Measurements from ENCODE around the gene DLG5. TPM values are rescaled to one million over a fixed set of nuclear protein-coding genes. Genes with fewer than 3 reads are reported as not detected.
"Not testable (repeated sequence)": the region's sequence is repeated elsewhere in the genome, so short reads cannot be mapped to it uniquely, and the experiment has no call there.

The DLG5 gene
- polyA plus RNA-seq, 3 donors from 2014 or later, result 1.6 to 3.7 (median 1.9) TPM

GRCh38 chr10:77763453-77764430, 162.8 kb downstream of the DLG5 start:
- no peak for DNase-seq
- Mint-ChIP-seq H3K27ac (no peak overlapping the region), H3K4me1 (no peaks in the 10 kb centered on the region), H3K27me3 (ENCODE audit: low read depth in 3 of 3) (peaks cover 0 to 12% (median 7%) of the 10 kb centered on the region in 3 donors), H3K36me3 (no peaks in the 10 kb centered on the region), H3K4me3 (no peak overlapping the region), H3K9me3 (no peaks in the 10 kb centered on the region)

DNA sequence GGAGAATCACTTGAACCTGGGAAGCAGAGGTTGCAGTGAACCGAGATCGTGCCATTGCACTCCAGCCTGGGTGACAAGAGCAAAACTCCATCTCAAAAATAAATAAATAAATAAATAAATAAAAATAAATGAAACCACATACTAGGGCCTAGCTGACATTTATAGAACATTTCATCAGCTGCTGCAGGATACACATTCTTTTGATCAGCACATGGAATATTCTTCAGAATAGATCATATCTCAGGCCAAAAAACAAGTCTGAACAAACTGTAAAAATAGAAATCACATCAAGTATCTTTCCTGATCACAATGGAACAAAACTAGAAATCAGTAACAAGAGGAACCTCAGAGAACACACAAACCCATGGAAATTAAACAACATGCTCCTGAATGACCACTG, 168.1 kb downstream of the DLG5 start:
- not testable (repeated sequence) for H3K9me3 Mint-ChIP-seq; H3K27me3 Mint-ChIP-seq (ENCODE audit: low read depth in 3 of 3); H3K4me1 Mint-ChIP-seq; H3K27ac Mint-ChIP-seq; H3K4me3 Mint-ChIP-seq; DNase-seq; H3K36me3 Mint-ChIP-seq

- H3K27ac Mint-ChIP-seq, result no peak overlapping the region
- peaks cover 0 to 5% (median 0%) of the 10 kb centered on the region in 3 donors for H3K36me3 Mint-ChIP-seq
- no peak overlapping the region for H3K4me3 Mint-ChIP-seq
- peaks cover 2 to 9% (median 4%) of the 10 kb centered on the region in 3 donors for H3K27me3 Mint-ChIP-seq (ENCODE audit: low read depth in 3 of 3)
- H3K4me1 Mint-ChIP-seq, result no peaks in the 10 kb centered on the region
- no peak for DNase-seq
- peaks cover 0 to 1% (median 0%) of the 10 kb centered on the region in 6 donors for H3K9me3 Mint-ChIP-seq
These were observed 170.0 kb downstream of the DLG5 start for GRCh38 chr10:77756319-77757232.

GRCh38 chr10:77746047-77746707, 180.4 kb downstream of the DLG5 start:
- Mint-ChIP-seq H3K27ac (no peak overlapping the region), H3K36me3 (peaks cover 11 to 19% (median 12%) of the 10 kb centered on the region in 3 donors), H3K27me3 (ENCODE audit: low read depth in 3 of 3) (peaks cover 4 to 13% (median 5%) of the 10 kb centered on the region in 3 donors), H3K4me3 (no peak overlapping the region), H3K9me3 (peaks cover 1 to 17% (median 10%) of the 10 kb centered on the region in 6 donors), H3K4me1 (no peaks in the 10 kb centered on the region)
- DNase-seq, result no peak

DNA sequence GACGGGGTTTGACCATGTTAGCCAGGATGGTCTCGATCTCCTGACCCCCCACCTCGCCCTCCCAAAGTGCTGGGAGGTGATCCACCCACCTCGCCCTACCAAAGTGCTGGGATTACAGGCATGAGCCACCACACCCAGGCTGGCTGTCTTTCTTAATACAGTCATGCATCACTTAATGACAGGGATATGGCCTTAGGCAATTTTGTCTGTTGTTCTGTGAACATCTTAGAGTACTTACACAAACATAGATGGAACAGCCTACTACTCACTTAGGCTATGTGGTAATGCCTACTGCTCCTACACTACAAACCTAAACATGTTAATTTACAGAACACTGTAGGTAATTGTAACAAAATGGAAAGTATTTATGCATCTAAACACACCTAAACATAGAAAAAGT, 182.3 kb downstream of the DLG5 start:
- Mint-ChIP-seq H3K4me3 (no peak overlapping the region), H3K36me3 (peaks cover 6 to 11% (median 9%) of the 10 kb centered on the region in 3 donors), H3K9me3 (peaks cover 0 to 20% (median 15%) of the 10 kb centered on the region in 6 donors), H3K27me3 (ENCODE audit: low read depth in 3 of 3) (peaks cover 0 to 11% (median 7%) of the 10 kb centered on the region in 3 donors), H3K27ac (no peak overlapping the region), H3K4me1 (no peaks in the 10 kb centered on the region)
- no peak for DNase-seq

- peaks cover 4 to 8% (median 4%) of the 10 kb centered on the region in 3 donors for H3K36me3 Mint-ChIP-seq
- no peaks in the 10 kb centered on the region for H3K4me1 Mint-ChIP-seq
- no peak overlapping the region for H3K27ac Mint-ChIP-seq
- no peak for DNase-seq
- peaks cover 5 to 7% (median 6%) of the 10 kb centered on the region in 3 donors for H3K27me3 Mint-ChIP-seq (ENCODE audit: low read depth in 3 of 3)
- H3K4me3 Mint-ChIP-seq, result no peak overlapping the region
- peaks cover 5 to 30% (median 12%) of the 10 kb centered on the region in 6 donors for H3K9me3 Mint-ChIP-seq
These were observed 184.4 kb downstream of the DLG5 start for GRCh38 chr10:77742172-77742571.

DNA sequence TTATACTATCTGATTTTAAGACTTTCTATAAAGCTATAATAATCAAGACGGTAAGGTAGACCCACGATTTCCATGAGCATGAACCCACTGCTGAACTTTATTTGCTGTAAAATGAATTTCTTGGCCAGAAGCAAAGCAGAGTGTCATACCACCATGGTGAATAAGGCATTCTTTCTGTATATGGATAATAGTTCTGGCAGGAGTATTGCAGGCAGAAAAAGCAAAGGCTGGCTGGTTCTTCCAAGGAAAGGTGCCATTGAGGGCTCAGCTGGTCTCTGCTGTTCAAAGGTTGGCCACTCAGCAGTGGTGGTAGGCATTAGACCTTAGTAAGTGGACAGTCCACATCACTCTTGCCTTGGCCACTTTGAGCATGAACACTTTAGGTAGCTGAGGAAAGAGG, 184.8 kb downstream of the DLG5 start:
- Mint-ChIP-seq H3K4me1 (no peaks in the 10 kb centered on the region), H3K36me3 (peaks cover 4 to 8% (median 8%) of the 10 kb centered on the region in 3 donors), H3K4me3 (no peak overlapping the region), H3K27me3 (ENCODE audit: low read depth in 3 of 3) (peaks cover 5 to 7% (median 6%) of the 10 kb centered on the region in 3 donors), H3K27ac (no peak overlapping the region), H3K9me3 (peaks cover 5 to 34% (median 12%) of the 10 kb centered on the region in 6 donors)
- DNase-seq, result no peak

Other genes with a start within 250 kb of the DLG5 start
- gene POLR3A, start 102.8 kb upstream of the DLG5 start, polyA plus RNA-seq, result 10 to 100 TPM in 1 of 3 donors, 1 to 10 TPM in 2; 3.4 to 13.5 (median 5.8) TPM
- gene RPS24, start 107.1 kb upstream of the DLG5 start, polyA plus RNA-seq, result 1,000 to 10,000 TPM in 1 of 3 donors, 100 to 1,000 TPM in 2; 531 to 1,299 (median 721) TPM

Data from immature natural killer cell (primary cell).